GM19372 (cell line): ENCODE results near the gene METTL15.
"Not testable (repeated sequence)": the region's sequence is repeated elsewhere in the genome, so short reads cannot be mapped to it uniquely, and the experiment has no call there.

Experiments
- ATAC-seq: cut with Tn5 transposase; IDR thresholded peaks from one replicate; pipeline ENCODE4 v1.9.1; 2021; ENCODE audit warnings: mild to moderate bottlenecking, low read depth, moderate library complexity; ENCODE audit not compliant: unreplicated experiment

The METTL15 gene

GRCh38 chr11:28176351-28176750, 68.2 kb downstream of the METTL15 start:
- no peak for ATAC-seq

- ATAC-seq = no peak
These were observed 87.3 kb downstream of the METTL15 start for GRCh38 chr11:28195449-28195848.

GRCh38 chr11:28209906-28210305, 101.7 kb downstream of the METTL15 start:
- no peak for ATAC-seq

GRCh38 chr11:28222063-28222462, 113.9 kb downstream of the METTL15 start:
- ATAC-seq = not testable (repeated sequence)

GRCh38 chr11:28223577-28223976, 115.4 kb downstream of the METTL15 start:
- ATAC-seq = peak; percentile 65

- no peak for ATAC-seq
These were observed 115.8 kb downstream of the METTL15 start for GRCh38 chr11:28223994-28224393.

GRCh38 chr11:28227460-28227859, 119.3 kb downstream of the METTL15 start:
- ATAC-seq = no peak

GRCh38 chr11:28228196-28228895, 120.2 kb downstream of the METTL15 start:
- ATAC-seq = no peak

- ATAC-seq = no peak
These were observed 123.3 kb downstream of the METTL15 start for GRCh38 chr11:28231475-28231874.

- no peak for ATAC-seq
These were observed 124.5 kb downstream of the METTL15 start for GRCh38 chr11:28232649-28233048.

- no peak for ATAC-seq
These were observed 133.6 kb downstream of the METTL15 start for GRCh38 chr11:28241760-28242159.

GRCh38 chr11:28242596-28242995, 134.4 kb downstream of the METTL15 start:
- ATAC-seq = no peak

GRCh38 chr11:28243061-28243460, 134.9 kb downstream of the METTL15 start:
- ATAC-seq = no peak

GRCh38 chr11:28243581-28243980, 135.4 kb downstream of the METTL15 start:
- no peak for ATAC-seq

- ATAC-seq = no peak
These were observed 136.9 kb downstream of the METTL15 start for GRCh38 chr11:28245131-28245530.

- no peak for ATAC-seq
These were observed 142.0 kb downstream of the METTL15 start for GRCh38 chr11:28250192-28250591.

- ATAC-seq = no peak
These were observed 143.1 kb downstream of the METTL15 start for GRCh38 chr11:28251257-28251656.

- no peak for ATAC-seq
These were observed 149.6 kb downstream of the METTL15 start for GRCh38 chr11:28257761-28258160.

- ATAC-seq = peak; percentile 77
These were observed 151.1 kb downstream of the METTL15 start for GRCh38 chr11:28259177-28259843.

- no peak for ATAC-seq
These were observed 160.7 kb downstream of the METTL15 start for GRCh38 chr11:28268925-28269324.

- ATAC-seq = no peak
These were observed 161.4 kb downstream of the METTL15 start for GRCh38 chr11:28269586-28269985.

- not testable (repeated sequence) for ATAC-seq
These were observed 164.1 kb downstream of the METTL15 start for GRCh38 chr11:28272247-28272646.
